HG02884 (cell line): ENCODE data around the gene CLSTN1.

ENCODE experiments used
- ATAC-seq: cut with Tn5 transposase; IDR thresholded peaks from one replicate; pipeline ENCODE4 v1.9.1; 2021; ENCODE audit warnings: mild to moderate bottlenecking, moderate library complexity; ENCODE audit not compliant: unreplicated experiment

CLSTN1 gene

GRCh38 chr1:9852004-9852403 is 28.2 kb upstream of the CLSTN1 start:
- no peak for ATAC-seq

GRCh38 chr1:9850442-9851162 is 26.8 kb upstream of the CLSTN1 start:
- ATAC-seq = no peak

- ATAC-seq = no peak
Measured at GRCh38 chr1:9849691-9850441, 26.1 kb upstream of the CLSTN1 start.

- ATAC-seq = no peak
Measured at GRCh38 chr1:9848022-9848421, 24.3 kb upstream of the CLSTN1 start.

- ATAC-seq = no peak
Measured at GRCh38 chr1:9847269-9847668, 23.5 kb upstream of the CLSTN1 start.

GRCh38 chr1:9846611-9847171 is 22.9 kb upstream of the CLSTN1 start:
- no peak for ATAC-seq

- no peak for ATAC-seq
Measured at GRCh38 chr1:9845914-9846313, 22.1 kb upstream of the CLSTN1 start.

- no peak for ATAC-seq
Measured at GRCh38 chr1:9844756-9845155, 21.0 kb upstream of the CLSTN1 start.

GRCh38 chr1:9844106-9844505 is 20.3 kb upstream of the CLSTN1 start:
- ATAC-seq = no peak

GRCh38 chr1:9843576-9843945 is 19.8 kb upstream of the CLSTN1 start:
- ATAC-seq = no peak

GRCh38 chr1:9842781-9843575 is 19.2 kb upstream of the CLSTN1 start:
- no peak for ATAC-seq

- ATAC-seq = no peak
Measured at GRCh38 chr1:9842073-9842711, 18.4 kb upstream of the CLSTN1 start.

GRCh38 chr1:9841460-9841859 is 17.7 kb upstream of the CLSTN1 start:
- no peak for ATAC-seq

GRCh38 chr1:9840176-9840575 is 16.4 kb upstream of the CLSTN1 start:
- ATAC-seq = no peak

GRCh38 chr1:9838946-9839345 is 15.2 kb upstream of the CLSTN1 start:
- no peak for ATAC-seq

- ATAC-seq = no peak
Measured at GRCh38 chr1:9836632-9836960, 12.8 kb upstream of the CLSTN1 start.

- no peak for ATAC-seq
Measured at GRCh38 chr1:9835758-9836631, 12.2 kb upstream of the CLSTN1 start.

- no peak for ATAC-seq
Measured at GRCh38 chr1:9835404-9835757, 11.6 kb upstream of the CLSTN1 start.

- no peak for ATAC-seq
Measured at GRCh38 chr1:9833632-9834031, 9.9 kb upstream of the CLSTN1 start.

GRCh38 chr1:9827558-9828185 is 3.9 kb upstream of the CLSTN1 start:
- ATAC-seq = no peak
